Testis (tissue), 3 donors: Measurements from ENCODE around the gene OR56A1. TPM values are rescaled to one million over a fixed set of nuclear protein-coding genes. Genes with fewer than 3 reads are reported as not detected.

Source experiments
- DNase-seq: peaks from one replicate; pipeline ENCODE4 v3.0.0-alpha.2; 2019
- H3K27ac ChIP-seq, 2 donors: fragments of 200-600 bp; sonication (generic); one replicate each; pipeline ENCODE4 v1.5.1; 2019
- H3K27me3 ChIP-seq: fragments of 200-600 bp; sonication (generic); one replicate; pipeline ENCODE4 v1.5.1; 2019
- H3K36me3 ChIP-seq: fragments of 200-600 bp; sonication (generic); one replicate; pipeline ENCODE4 v1.5.1; 2017; ENCODE audit warnings: low read depth; ENCODE audit errors: missing control alignments
- H3K4me1 ChIP-seq: fragments of 200-600 bp; sonication (generic); one replicate; pipeline ENCODE4 v1.5.1; 2019
- H3K4me3 ChIP-seq, 2 donors: fragments of 200-600 bp; sonication (generic); one replicate each; pipeline ENCODE4 v1.5.1; 2017 to 2019
- H3K9me3 ChIP-seq: fragments of 200-600 bp; sonication (generic); one replicate; pipeline ENCODE4 v1.5.1; 2017
- POLR2A ChIP-seq: fragments of 450-650 bp; IDR thresholded peaks from one replicate; pipeline ENCODE4 v1.6.1; 2017; ENCODE audit warnings: antibody characterized with exemption, mild to moderate bottlenecking, moderate library complexity
- WGBS, 2 donors: methylation state at CpG; one replicate each; pipeline ENCODE4 v1.1.5; 2018; 5-methylcytosine and 5-hydroxymethylcytosine counted together
- intact Hi-C: fragments of 100-400 bp; cut with DNase I; formaldehyde crosslinking; loops from one replicate; pipeline ENCODE4 v1.15.1; 2023; ENCODE audit warnings: low total_unique reads
- polyA plus RNA-seq: library from polyadenylated mRNA; stranded (reverse); fragments of 350-450 nt; fragmentation: Illumina TruSeq; extraction: RNeasy Lipid Tissue Mini Kit (QIAGEN cat#74804); gene quantifications from one replicate; pipeline ENCODE4 v1.2.3, GENCODE V29; 2014; ENCODE audit warnings: low read depth, low replicate concordance; ENCODE audit not compliant: insufficient read depth
- total RNA-seq, 2 donors: library from RNA; depleted of rRNA; stranded (reverse); fragments of >200 nt; gene quantifications; one replicate each; pipeline ENCODE4 v1.2.3, GENCODE V29; 2016
- TF ChIP-seq, protein P1 (sequence below), 3 experiments: fragments of 450-650 bp in 2 of 3; fragments of 200-600 bp in 1 of 3; sonication (generic) in 1 of 3; IDR thresholded peaks; one replicate each; pipeline ENCODE4 v1.5.1; 2016 to 2019; ENCODE audit warnings: antibody characterized with exemption in 3 of 3, mild to moderate bottlenecking in 2 of 3, moderate library complexity in 1 of 3

The OR56A1 gene
- total and polyA plus RNA-seq, 3 donors from 2014 or later: 0.06 to 0.16 TPM; not detected in 1

DNA sequence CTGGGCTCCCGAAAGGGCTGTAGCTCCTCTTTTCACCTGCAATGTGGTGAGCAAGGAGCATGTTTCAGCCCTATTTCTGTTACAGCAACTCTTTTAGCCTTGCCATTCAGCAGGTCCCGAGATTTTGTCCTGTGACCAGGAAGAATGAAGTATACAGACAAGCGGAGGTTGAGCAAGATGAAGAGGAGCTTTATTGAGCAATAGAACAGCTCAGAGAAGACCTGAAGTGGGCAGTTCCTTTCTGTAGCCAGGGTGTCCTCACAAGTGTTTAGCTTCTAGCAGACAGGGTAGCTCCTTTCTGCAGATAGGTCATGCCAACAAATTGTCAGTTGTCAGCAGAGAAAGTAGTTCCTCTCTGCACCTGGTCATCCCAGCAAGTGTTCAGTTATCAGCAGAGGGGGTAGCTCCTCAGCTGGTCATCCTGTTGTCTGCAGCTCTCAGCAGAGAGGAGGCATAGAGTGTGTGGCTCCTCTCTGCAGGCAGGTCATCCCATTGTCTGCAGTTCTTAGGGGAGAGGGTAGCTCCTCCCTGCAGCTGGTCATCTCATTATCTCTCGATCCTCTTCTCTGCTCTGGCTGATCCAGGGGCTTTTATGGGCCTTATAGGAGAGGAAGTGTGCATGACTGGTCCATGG lies 18.4 kb downstream of the OR56A1 start:
- H3K4me1 ChIP-seq: no peaks in the 10 kb centered on the region
- no peak overlapping the region for H3K27ac ChIP-seq
- 76 to 90% methylated on average over 4 of the region's 4 CpGs for WGBS, 2 donors
- H3K36me3 ChIP-seq: no peaks in the 10 kb centered on the region
- TF ChIP-seq POLR2A: no peak
- TF ChIP-seq, protein P1, sequence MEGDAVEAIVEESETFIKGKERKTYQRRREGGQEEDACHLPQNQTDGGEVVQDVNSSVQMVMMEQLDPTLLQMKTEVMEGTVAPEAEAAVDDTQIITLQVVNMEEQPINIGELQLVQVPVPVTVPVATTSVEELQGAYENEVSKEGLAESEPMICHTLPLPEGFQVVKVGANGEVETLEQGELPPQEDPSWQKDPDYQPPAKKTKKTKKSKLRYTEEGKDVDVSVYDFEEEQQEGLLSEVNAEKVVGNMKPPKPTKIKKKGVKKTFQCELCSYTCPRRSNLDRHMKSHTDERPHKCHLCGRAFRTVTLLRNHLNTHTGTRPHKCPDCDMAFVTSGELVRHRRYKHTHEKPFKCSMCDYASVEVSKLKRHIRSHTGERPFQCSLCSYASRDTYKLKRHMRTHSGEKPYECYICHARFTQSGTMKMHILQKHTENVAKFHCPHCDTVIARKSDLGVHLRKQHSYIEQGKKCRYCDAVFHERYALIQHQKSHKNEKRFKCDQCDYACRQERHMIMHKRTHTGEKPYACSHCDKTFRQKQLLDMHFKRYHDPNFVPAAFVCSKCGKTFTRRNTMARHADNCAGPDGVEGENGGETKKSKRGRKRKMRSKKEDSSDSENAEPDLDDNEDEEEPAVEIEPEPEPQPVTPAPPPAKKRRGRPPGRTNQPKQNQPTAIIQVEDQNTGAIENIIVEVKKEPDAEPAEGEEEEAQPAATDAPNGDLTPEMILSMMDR (IDR thresholded peaks at IDR 0.05): no peak
- no peak for DNase-seq
- no peaks in the 10 kb centered on the region for H3K9me3 ChIP-seq
- no peaks in the 10 kb centered on the region for H3K27me3 ChIP-seq
- intact Hi-C loops: no loop called here
- no peak overlapping the region for H3K4me3 ChIP-seq

DNA sequence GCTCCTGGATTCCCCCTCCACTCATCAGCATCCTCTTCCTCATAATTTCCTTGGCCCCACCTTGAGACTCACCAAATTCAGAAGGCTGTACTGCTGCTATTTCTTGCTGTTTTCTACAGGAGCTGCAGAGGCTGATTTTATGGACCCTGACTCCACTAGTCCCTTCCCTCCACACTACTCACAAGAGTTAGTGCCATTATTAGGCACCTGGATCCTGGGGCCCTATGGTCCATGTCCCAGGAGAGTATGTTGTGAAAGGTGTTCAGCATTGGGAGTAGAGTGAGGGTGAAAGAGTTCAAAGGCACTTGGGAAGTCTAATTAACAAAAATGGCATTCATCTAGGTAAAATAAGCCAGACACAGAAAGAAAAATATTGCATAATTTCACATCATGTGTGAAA lies 23.7 kb downstream of the OR56A1 start, which contains the start of gene OR56A4:
OR56A4 (minus strand) TSS at position 101 of the 400 bp plus-strand sequence. CDS start 3,954 bp downstream, outside the sequence.
- Histone ChIP-seq H3K27ac (no peak within 1 kb of the TSS), H3K9me3 (no peaks in the 10 kb centered on the region), H3K4me3 (no peak within 1 kb of the TSS), H3K36me3 (no peaks in the 10 kb centered on the region), H3K4me1 (peaks cover 4% of the 10 kb centered on the region), H3K27me3 (no peaks in the 10 kb centered on the region)
- TF ChIP-seq, protein P1 (IDR thresholded peaks at IDR 0.05): no peak
- no peak for TF ChIP-seq POLR2A
- intact Hi-C loops: no loop called here
- no peak for DNase-seq

DNA sequence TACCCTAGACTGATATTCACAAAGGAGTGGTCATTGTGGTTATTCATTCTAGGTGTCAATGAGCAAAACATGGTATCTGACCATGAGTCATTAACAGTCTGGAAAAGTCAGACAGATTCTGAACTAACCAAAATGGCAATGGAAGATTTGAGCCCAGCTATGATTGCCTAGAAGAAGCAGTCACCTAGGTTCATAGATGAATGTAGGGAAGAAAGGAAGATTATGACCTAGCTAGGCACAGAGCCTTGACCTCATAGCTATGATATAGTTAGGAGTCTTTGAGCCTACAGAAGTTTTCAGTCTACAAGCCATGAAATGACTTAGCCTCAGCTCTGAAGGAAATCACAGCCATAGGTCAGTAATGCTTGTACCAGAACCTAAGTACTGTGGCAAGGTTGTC lies 24.2 kb downstream of the OR56A1 start:
- intact Hi-C loops: no loop called here
- Histone ChIP-seq H3K27me3 (no peaks in the 10 kb centered on the region), H3K27ac (no peak overlapping the region), H3K4me1 (peaks cover 5% of the 10 kb centered on the region), H3K36me3 (no peaks in the 10 kb centered on the region), H3K9me3 (no peaks in the 10 kb centered on the region), H3K4me3 (no peak overlapping the region)
- no peak for DNase-seq
- no peak for TF ChIP-seq POLR2A
- TF ChIP-seq, protein P1 (IDR thresholded peaks at IDR 0.05): no peak

DNA sequence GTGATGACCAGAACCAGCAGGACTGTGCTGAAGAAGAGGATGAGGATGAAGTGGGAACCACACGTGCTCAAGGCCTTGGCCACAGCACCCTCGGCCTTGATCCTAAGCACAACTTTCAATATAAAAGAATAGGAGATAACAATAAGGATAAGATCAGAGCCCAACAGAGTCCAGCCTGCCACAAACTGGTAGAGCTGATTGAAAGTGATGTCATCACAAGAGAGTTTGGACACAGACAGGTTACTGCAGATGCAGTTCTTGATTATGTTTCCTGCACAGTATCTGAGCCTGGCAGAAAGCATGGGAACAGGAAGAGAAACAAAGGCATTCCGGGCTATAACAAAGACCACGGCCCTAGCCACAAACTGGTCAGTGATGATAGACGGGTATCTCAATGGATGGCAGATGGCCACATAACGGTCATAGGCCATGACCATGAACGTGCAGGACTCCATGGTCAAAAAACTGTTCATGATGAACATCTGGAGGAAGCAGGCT lies 28.3 kb downstream of the OR56A1 start:
- Histone ChIP-seq H3K4me1 (peaks cover 9% of the 10 kb centered on the region), H3K27me3 (no peaks in the 10 kb centered on the region), H3K36me3 (no peaks in the 10 kb centered on the region), H3K9me3 (no peaks in the 10 kb centered on the region), H3K4me3 (no peak overlapping the region), H3K27ac (no peak overlapping the region)
- TF ChIP-seq, protein P1 (IDR thresholded peaks at IDR 0.05): no peak
- TF ChIP-seq POLR2A: no peak
- 62 to 78% methylated on average over 7 of the region's 7 CpGs for WGBS, 2 donors
- intact Hi-C loops: no loop called here
- DNase-seq: no peak

GRCh38 chr11:5994791-5995190 lies 35.8 kb downstream of the OR56A1 start:
- Histone ChIP-seq H3K27me3 (no peaks in the 10 kb centered on the region), H3K36me3 (no peaks in the 10 kb centered on the region), H3K4me1 (no peaks in the 10 kb centered on the region), H3K27ac (no peak overlapping the region), H3K4me3 (no peak overlapping the region), H3K9me3 (no peaks in the 10 kb centered on the region)
- WGBS, 2 donors: 88 to 100% methylated on average over 12 to 14 of the region's 14 CpGs
- no peak for DNase-seq
- TF ChIP-seq, protein P1 (IDR thresholded peaks at IDR 0.05): no peak
- TF ChIP-seq POLR2A: no peak
- intact Hi-C loops: no loop called here
